Effector memory CD4-positive, alpha-beta T cell (primary cell): Measurements from ENCODE around the gene AMBRA1.
A peak's percentile ranks its signal among the peaks of the same experiment; 100 is the strongest.

Experiments
- DNase-seq, 3 donors: peaks; one replicate each; pipeline ENCODE4 v3.0.0-alpha.2; 2020
- H3K27ac ChIP-seq: 2 replicates; pipeline ENCODE4 v1.7.0; 2013; ENCODE audit warnings: mild to moderate bottlenecking, low read length, moderate library complexity; ENCODE audit not compliant: insufficient read depth, poor library complexity, severe bottlenecking
- H3K27me3 ChIP-seq: replicated peaks from 2 replicates; pipeline ENCODE4 v1.7.0; 2013; ENCODE audit warnings: mild to moderate bottlenecking, low read length; ENCODE audit not compliant: insufficient read depth, control insufficient read depth, poor library complexity, severe bottlenecking
- H3K36me3 ChIP-seq: 2 replicates; pipeline ENCODE4 v1.7.0; 2013; ENCODE audit warnings: mild to moderate bottlenecking, low read length, moderate library complexity; ENCODE audit not compliant: control insufficient read depth, insufficient read depth
- H3K4me1 ChIP-seq: 2 replicates; pipeline ENCODE4 v1.7.0; 2013; ENCODE audit warnings: low read length, mild to moderate bottlenecking; ENCODE audit not compliant: control insufficient read depth, insufficient read depth, poor library complexity, severe bottlenecking
- H3K4me3 ChIP-seq: 2 replicates; pipeline ENCODE4 v1.7.0; 2013; ENCODE audit warnings: low read length, low read depth, mild to moderate bottlenecking; ENCODE audit not compliant: insufficient read depth, poor library complexity, severe bottlenecking
- H3K9me3 ChIP-seq: 2 replicates; pipeline ENCODE4 v1.7.0; 2013; ENCODE audit warnings: mild to moderate bottlenecking, low read length, moderate library complexity; ENCODE audit not compliant: control insufficient read depth
- total RNA-seq, 3 donors: gene quantifications; one replicate each; lab custom pipeline; 2026; lab: John Stamatoyannopoulos, UW

Gene AMBRA1
- total RNA-seq, result 79.2 to 82.3 (median 81.2) reads per million in 3 donors

- no peaks in the 10 kb centered on the region for H3K36me3 ChIP-seq
- H3K27me3 ChIP-seq, result no peaks in the 10 kb centered on the region
- H3K4me3 ChIP-seq, result peak within 1 kb of the TSS; percentile 93
- no peaks in the 10 kb centered on the region for H3K9me3 ChIP-seq
- H3K4me1 ChIP-seq, result peaks cover 14% of the 10 kb centered on the region
- peak; percentile 45 to 70 (median 68) for DNase-seq
- H3K27ac ChIP-seq, result peak within 1 kb of the TSS; percentile 84
Measured at GRCh38 chr11:46593550-46594373, at the start of gene AMBRA1. Gene AMBRA1, minus strand, starts transcription at chr11:46594023. Its CDS starts 45,643 bp downstream, at chr11:46548380.

GRCh38 chr11:46643531-46643930 lies 49.7 kb upstream of the AMBRA1 start:
- no peak overlapping the region for H3K27ac ChIP-seq
- H3K27me3 ChIP-seq, result no peaks in the 10 kb centered on the region
- H3K9me3 ChIP-seq, result no peaks in the 10 kb centered on the region
- no peaks in the 10 kb centered on the region for H3K4me1 ChIP-seq
- H3K36me3 ChIP-seq, result peaks cover 48% of the 10 kb centered on the region
- DNase-seq, result no peak
- H3K4me3 ChIP-seq, result no peak overlapping the region

GRCh38 chr11:46642627-46643335 lies 49.0 kb upstream of the AMBRA1 start:
- no peaks in the 10 kb centered on the region for H3K4me1 ChIP-seq
- DNase-seq, result no peak
- no peaks in the 10 kb centered on the region for H3K9me3 ChIP-seq
- peaks cover 41% of the 10 kb centered on the region for H3K36me3 ChIP-seq
- no peaks in the 10 kb centered on the region for H3K27me3 ChIP-seq
- no peak overlapping the region for H3K4me3 ChIP-seq
- no peak overlapping the region for H3K27ac ChIP-seq

GRCh38 chr11:46641639-46642038 lies 47.8 kb upstream of the AMBRA1 start:
- peaks cover 36% of the 10 kb centered on the region for H3K36me3 ChIP-seq
- no peak for DNase-seq
- no peak overlapping the region for H3K4me3 ChIP-seq

GRCh38 chr11:46640036-46640788 lies 46.4 kb upstream of the AMBRA1 start:
- no peak for DNase-seq
- H3K27ac ChIP-seq, result no peak overlapping the region
- no peaks in the 10 kb centered on the region for H3K9me3 ChIP-seq
- H3K36me3 ChIP-seq, result peaks cover 33% of the 10 kb centered on the region
- no peaks in the 10 kb centered on the region for H3K27me3 ChIP-seq
- H3K4me1 ChIP-seq, result no peaks in the 10 kb centered on the region
- no peak overlapping the region for H3K4me3 ChIP-seq

More at GRCh38 chr11:46641639-46642038, 47.8 kb upstream of the AMBRA1 start:
- no peaks in the 10 kb centered on the region for H3K4me1 ChIP-seq
- H3K27me3 ChIP-seq, result no peaks in the 10 kb centered on the region
- H3K9me3 ChIP-seq, result no peaks in the 10 kb centered on the region
- no peak overlapping the region for H3K27ac ChIP-seq

- peaks cover 25% of the 10 kb centered on the region for H3K36me3 ChIP-seq
- no peak for DNase-seq
- no peak overlapping the region for H3K4me3 ChIP-seq
- H3K4me1 ChIP-seq, result no peaks in the 10 kb centered on the region
- H3K27ac ChIP-seq, result no peak overlapping the region
- H3K9me3 ChIP-seq, result no peaks in the 10 kb centered on the region
- no peaks in the 10 kb centered on the region for H3K27me3 ChIP-seq
Measured at GRCh38 chr11:46639197-46639839, 45.5 kb upstream of the AMBRA1 start.

- H3K36me3 ChIP-seq, result peaks cover 23% of the 10 kb centered on the region
- DNase-seq, result no peak
- H3K4me1 ChIP-seq, result no peaks in the 10 kb centered on the region
- no peak overlapping the region for H3K27ac ChIP-seq
- no peak overlapping the region for H3K4me3 ChIP-seq
- no peaks in the 10 kb centered on the region for H3K27me3 ChIP-seq
- H3K9me3 ChIP-seq, result no peaks in the 10 kb centered on the region
Measured at GRCh38 chr11:46637546-46637945, 43.7 kb upstream of the AMBRA1 start.

- H3K27me3 ChIP-seq, result no peaks in the 10 kb centered on the region
- no peak overlapping the region for H3K27ac ChIP-seq
- no peaks in the 10 kb centered on the region for H3K4me1 ChIP-seq
- no peak for DNase-seq
- peaks cover 31% of the 10 kb centered on the region for H3K36me3 ChIP-seq
- no peak overlapping the region for H3K4me3 ChIP-seq
- no peaks in the 10 kb centered on the region for H3K9me3 ChIP-seq
Measured at GRCh38 chr11:46635557-46636139, 41.8 kb upstream of the AMBRA1 start.
